ENCODE results near the gene PRDM8. TPM values are rescaled to one million over a fixed set of nuclear protein-coding genes. Genes with fewer than 3 reads are reported as not detected.

PRDM8 gene
- total and polyA plus RNA-seq, 2 of the 4 experiments (the other 2 are of a cell fraction), result 5.7 to 15.8 TPM

GRCh38 chr4:80232707-80233370 lies 35.5 kb downstream of the PRDM8 start:
- ATAC-seq (ENCODE audit: low read depth) (no peak), DNase-seq (no peak)
- Histone ChIP-seq H3K4ac (ENCODE audit: low read depth, low read length) (peak overlapping the region; percentile 84), H3K4me2 (ENCODE audit: low read depth, low read length) (peak overlapping the region; percentile 65), H4K91ac (ENCODE audit: insufficient read depth, low read depth, low read length) (peak overlapping the region; percentile 84), H4K20me1 (ENCODE audit: insufficient read depth, low read length) (no peaks in the 10 kb centered on the region), H3K9me3 (ENCODE audit: control insufficient read depth, insufficient read depth, low read length) (no peaks in the 10 kb centered on the region), H3K14ac (replicated peaks; ENCODE audit: low read depth, low read length) (peak overlapping the region; percentile 73), H3K27me3 (ENCODE audit: control insufficient read depth, insufficient read depth, low read length) (no peaks in the 10 kb centered on the region), H2BK20ac (ENCODE audit: low read depth, low read length) (peak overlapping the region; percentile 96), H3K4me1 (ENCODE audit: control insufficient read depth, insufficient read depth, low read length) (peaks cover 17% of the 10 kb centered on the region), H3K56ac (ENCODE audit: extremely low read depth, insufficient read depth, low read length) (peak overlapping the region; percentile 13; the same call in 1 of the 2 replicates), H2AK5ac (ENCODE audit: low read depth, low read length) (peak overlapping the region; percentile 39; the same call in 1 of the 2 replicates), H3K18ac (ENCODE audit: low read depth, low read length) (peak overlapping the region; percentile 93; the same call in 1 of the 2 replicates), H3K23ac (ENCODE audit: low read depth, low read length) (peak overlapping the region; percentile 91; the same call in 1 of the 2 replicates), H2BK120ac (ENCODE audit: low read depth, low read length) (peak overlapping the region; percentile 89), H2BK15ac (ENCODE audit: low read depth, low read length) (peak overlapping the region; percentile 97; the same call in 2 of the 3 replicates), H2BK5ac (ENCODE audit: low read depth, low read length, poor library complexity, severe bottlenecking) (peak overlapping the region; percentile 100), H3K4me3 (ENCODE audit: insufficient read depth, low read depth, low read length) (no peak overlapping the region), H2AFZ (replicated peaks; ENCODE audit: low read length, poor library complexity) (no peak overlapping the region), H3K9ac (ENCODE audit: low read depth, low read length) (no peak overlapping the region), H3K27ac (ENCODE audit: insufficient read depth, low read length) (peak overlapping the region; percentile 31; the same call in 1 of the 2 replicates), H4K8ac (ENCODE audit: low read depth in 2 of 2, low read length in 2 of 2) (peak overlapping the region; percentile 71 to 84; a peak in 2 of 4 replicates), H3K36me3 (ENCODE audit: control insufficient read depth, insufficient read depth, low read length) (no peaks in the 10 kb centered on the region), H4K5ac (ENCODE audit: low read depth, low read length) (peak overlapping the region; percentile 52; the same call in 1 of the 2 replicates), H3K79me1 (ENCODE audit: low read depth in 1 of 2, low read length in 2 of 2) (peaks cover 11 to 27% of the 10 kb centered on the region in 2 experiments; a peak in 3 of 4 replicates), H3K9me1 (ENCODE audit: insufficient read depth, low read length) (peaks cover 13% of the 10 kb centered on the region; the same call in 1 of the 2 replicates), H2AK9ac (replicated peaks; ENCODE audit: low read depth, low read length, poor library complexity) (no peak overlapping the region)
- intact Hi-C loops (cut with micrococcal nuclease), result no loop called here
- no TSS peak for BruUV-seq (replicated peaks)
- in situ Hi-C loops (cut with MboI; ENCODE audit: low sequenced_read_pairs), result no loop called here
- ChIA-PET CTCF (interaction anchor here (1.1 to 2.2 kb wide), 4 partner anchors 12 to 90 kb away, joined by 3 to 9 read pairs (median 4); no protein-coding TSS in a partner anchor), POLR2A (ENCODE audit: unreplicated experiment) (no interaction called here)
- WGBS, 2 experiments (ENCODE audit: extremely low coverage in 2 of 2, insufficient read length in 1 of 2), result no CpG with 5 or more reads among the region's 2 CpGs
- TF ChIP-seq RCOR1 (IDR thresholded peaks at IDR 0.05; ENCODE audit: insufficient replicate concordance, low read length), result no peak
- no peak for TF ChIP-seq CHD1 (IDR thresholded peaks at IDR 0.05; ENCODE audit: low read depth, low read length)
- TF ChIP-seq RAD21 (IDR thresholded peaks at IDR 0.05; ENCODE audit: low read length), result no peak
- peak; percentile 35; the same call in 1 of the 2 replicates for TF ChIP-seq CEBPB (IDR thresholded peaks at IDR 0.05; ENCODE audit: low read depth, low read length)
- TF ChIP-seq MXI1 (IDR thresholded peaks at IDR 0.05; ENCODE audit: borderline replicate concordance, low read depth, low read length), result no peak
- TF ChIP-seq, protein P1, sequence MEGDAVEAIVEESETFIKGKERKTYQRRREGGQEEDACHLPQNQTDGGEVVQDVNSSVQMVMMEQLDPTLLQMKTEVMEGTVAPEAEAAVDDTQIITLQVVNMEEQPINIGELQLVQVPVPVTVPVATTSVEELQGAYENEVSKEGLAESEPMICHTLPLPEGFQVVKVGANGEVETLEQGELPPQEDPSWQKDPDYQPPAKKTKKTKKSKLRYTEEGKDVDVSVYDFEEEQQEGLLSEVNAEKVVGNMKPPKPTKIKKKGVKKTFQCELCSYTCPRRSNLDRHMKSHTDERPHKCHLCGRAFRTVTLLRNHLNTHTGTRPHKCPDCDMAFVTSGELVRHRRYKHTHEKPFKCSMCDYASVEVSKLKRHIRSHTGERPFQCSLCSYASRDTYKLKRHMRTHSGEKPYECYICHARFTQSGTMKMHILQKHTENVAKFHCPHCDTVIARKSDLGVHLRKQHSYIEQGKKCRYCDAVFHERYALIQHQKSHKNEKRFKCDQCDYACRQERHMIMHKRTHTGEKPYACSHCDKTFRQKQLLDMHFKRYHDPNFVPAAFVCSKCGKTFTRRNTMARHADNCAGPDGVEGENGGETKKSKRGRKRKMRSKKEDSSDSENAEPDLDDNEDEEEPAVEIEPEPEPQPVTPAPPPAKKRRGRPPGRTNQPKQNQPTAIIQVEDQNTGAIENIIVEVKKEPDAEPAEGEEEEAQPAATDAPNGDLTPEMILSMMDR (conservative IDR thresholded peaks at IDR 0.05; ENCODE audit: low read depth, low read length), result no peak
- dilution Hi-C loops (cut with HindIII; ENCODE audit: low sequenced_read_pairs, unreplicated experiment), result no loop called here
